ENCODE data around the gene LSM2.

LSM2 gene

GRCh38 chr6:31750411-31751022 is 56.2 kb downstream of the LSM2 start:
- no peak overlapping the region for H3K4me3 ChIP-seq (ENCODE audit: low read depth, low read length)
- peak; percentile 38 for DNase-seq (ENCODE audit: low read depth)
- TF ChIP-seq, protein P1, sequence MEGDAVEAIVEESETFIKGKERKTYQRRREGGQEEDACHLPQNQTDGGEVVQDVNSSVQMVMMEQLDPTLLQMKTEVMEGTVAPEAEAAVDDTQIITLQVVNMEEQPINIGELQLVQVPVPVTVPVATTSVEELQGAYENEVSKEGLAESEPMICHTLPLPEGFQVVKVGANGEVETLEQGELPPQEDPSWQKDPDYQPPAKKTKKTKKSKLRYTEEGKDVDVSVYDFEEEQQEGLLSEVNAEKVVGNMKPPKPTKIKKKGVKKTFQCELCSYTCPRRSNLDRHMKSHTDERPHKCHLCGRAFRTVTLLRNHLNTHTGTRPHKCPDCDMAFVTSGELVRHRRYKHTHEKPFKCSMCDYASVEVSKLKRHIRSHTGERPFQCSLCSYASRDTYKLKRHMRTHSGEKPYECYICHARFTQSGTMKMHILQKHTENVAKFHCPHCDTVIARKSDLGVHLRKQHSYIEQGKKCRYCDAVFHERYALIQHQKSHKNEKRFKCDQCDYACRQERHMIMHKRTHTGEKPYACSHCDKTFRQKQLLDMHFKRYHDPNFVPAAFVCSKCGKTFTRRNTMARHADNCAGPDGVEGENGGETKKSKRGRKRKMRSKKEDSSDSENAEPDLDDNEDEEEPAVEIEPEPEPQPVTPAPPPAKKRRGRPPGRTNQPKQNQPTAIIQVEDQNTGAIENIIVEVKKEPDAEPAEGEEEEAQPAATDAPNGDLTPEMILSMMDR (conservative IDR thresholded peaks at IDR 0.05; ENCODE audit: low read depth, low read length), result no peak

DNA sequence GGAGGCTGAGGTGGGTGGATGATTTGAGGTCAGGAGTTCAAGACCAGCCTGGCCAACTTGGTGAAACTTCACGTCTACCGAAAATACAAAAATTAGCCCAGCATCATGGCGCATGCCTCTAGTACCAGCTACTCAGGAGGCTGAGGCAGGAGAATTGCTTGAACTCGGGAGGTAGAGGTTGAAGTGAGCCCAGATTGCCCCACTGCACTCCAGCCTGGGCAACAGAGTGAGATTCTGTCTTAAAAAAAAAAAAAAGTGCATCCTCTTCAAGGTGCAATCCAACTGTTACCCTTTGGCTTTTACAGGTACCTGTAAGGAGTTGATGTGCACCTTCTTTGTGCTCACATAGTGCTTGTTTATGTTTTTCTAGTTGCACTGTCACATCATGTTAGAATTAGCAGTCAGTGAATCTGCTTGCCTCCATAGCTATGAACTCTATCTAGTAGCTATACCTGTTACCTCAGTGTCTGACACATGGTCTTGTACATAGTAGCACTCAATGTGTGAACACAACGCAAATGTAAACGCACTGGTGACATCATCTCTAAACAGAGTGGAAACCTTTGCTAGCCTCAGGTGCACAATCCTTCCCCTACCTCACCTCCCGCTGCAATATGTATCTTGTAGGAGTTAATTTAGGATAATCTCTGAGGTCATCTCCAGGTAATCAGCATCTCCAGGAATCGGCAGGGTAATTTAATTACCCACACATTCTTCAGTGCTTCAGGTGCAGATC is 57.3 kb downstream of the LSM2 start:
- TF ChIP-seq, protein P1 (conservative IDR thresholded peaks at IDR 0.05; ENCODE audit: low read depth, low read length), result no peak

More for the DNA sequence above, 57.3 kb downstream of the LSM2 start:
- DNase-seq (ENCODE audit: low read depth), result no peak
- H3K4me3 ChIP-seq (ENCODE audit: low read depth, low read length), result no peak overlapping the region
